Measurements from ENCODE around the gene NINJ2.

The NINJ2 gene

GRCh38 chr12:563787-564298 is 99.4 kb downstream of the NINJ2 start:
- no peak for DNase-seq

DNA sequence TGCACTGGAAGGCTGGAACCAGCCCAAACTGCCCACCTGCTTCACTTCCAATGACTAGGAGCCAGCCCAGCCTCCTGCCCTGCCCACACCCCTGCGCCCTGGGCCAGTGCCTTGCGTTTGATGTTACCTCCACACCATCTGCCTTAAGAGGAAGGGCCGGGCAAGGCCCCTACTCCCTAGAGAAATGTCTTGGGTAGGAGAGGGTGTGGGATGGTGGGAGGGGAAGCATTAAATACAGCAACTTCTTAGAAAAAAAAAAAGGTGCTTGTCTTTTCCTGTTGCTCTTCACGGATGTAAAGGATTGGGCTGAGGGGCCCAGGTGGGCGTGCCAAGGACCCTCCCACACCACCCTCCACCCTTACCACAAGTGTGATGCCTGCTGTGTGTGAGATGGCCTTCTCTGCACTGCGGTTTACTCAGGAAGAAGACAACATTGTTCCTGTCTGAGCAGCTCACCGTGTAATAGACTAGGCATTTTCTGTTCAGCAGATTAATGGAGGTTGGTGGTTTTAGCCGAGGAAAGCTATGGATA is 99.9 kb downstream of the NINJ2 start:
- DNase-seq: peak; percentile 26

DNA sequence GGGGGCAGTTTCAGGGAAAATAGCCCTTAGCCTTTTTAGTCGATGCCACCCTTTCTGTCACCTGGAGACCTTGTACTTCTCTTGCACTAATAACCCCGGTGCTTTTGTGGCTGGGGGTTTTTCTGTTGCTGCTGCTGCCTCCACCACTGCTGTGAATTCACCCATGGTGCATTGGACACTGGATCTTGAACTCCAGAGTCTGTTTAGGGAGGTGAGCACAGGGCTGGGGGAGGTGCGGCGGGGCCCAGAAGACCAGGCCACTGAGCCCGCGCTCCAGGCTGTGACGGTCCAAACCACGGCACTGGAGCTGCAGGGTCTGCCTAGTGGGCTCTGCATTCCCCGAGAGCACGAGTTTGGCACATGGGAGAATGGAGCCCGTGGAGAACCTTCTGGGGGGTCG is 100.6 kb downstream of the NINJ2 start:
- no peak for DNase-seq

DNA sequence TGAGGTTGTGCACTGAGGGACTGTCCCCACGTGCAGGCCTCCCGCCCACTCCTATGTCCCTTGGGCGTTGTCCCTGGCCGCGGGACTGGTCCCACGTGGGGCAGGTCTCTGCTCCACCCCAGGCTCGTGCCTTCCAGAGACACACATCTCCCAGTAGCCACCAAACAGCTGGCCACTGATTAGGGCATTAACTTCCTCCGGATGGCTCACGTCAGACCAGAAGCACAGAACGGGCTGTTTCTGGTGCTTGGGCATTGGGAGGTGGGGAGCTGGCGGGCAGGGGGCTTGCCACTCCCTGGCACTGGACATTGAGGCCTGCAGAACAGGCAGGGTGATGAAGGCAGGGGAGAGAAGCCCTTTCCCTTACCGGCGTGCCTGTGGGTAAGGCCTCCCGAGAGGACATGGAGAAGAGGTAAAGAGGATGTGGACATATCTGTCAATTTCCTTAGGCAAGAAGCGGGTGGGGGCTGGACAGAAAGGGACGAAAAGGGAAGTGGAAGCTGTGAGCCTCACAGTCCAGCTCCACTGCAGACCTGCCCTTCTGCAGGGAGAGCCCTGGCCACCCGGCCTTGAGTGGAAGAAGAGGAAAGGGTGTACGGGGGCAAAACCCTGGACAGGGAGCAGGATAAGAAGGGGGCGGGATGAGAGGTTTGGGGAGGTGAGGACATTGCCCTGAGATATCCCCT is 101.2 kb downstream of the NINJ2 start:
- DNase-seq: no peak

- DNase-seq: no peak
Observed at GRCh38 chr12:561391-561705, 101.9 kb downstream of the NINJ2 start.

- DNase-seq: no peak
Observed at GRCh38 chr12:560691-561390, 102.4 kb downstream of the NINJ2 start.

DNA sequence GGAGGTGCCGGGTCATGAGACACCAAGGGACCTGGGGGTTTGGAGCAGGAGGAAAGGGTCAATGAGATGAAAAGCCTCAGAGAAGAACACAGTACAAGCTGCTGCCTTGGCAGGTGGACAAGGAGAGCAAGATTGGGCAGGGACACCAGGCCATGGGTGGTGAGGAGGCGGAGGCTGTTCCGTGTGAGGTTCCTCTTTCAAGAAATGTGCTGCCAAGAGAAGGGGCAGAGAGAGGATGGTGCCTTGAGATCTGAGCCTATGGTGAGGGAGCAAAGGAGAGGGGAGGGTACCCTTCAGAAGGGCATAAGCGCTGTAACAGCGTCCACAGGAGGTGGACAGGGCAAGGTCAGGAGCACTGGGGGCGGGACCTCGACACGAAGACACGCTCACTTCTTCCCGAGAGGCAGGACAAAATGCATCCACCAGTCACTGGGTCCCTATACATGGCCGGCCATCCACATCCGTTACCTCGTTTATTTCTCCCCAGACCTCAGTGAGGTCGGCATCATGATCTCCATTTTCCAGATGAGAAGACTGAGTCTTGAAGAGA is 103.3 kb downstream of the NINJ2 start:
- no peak for DNase-seq

DNA sequence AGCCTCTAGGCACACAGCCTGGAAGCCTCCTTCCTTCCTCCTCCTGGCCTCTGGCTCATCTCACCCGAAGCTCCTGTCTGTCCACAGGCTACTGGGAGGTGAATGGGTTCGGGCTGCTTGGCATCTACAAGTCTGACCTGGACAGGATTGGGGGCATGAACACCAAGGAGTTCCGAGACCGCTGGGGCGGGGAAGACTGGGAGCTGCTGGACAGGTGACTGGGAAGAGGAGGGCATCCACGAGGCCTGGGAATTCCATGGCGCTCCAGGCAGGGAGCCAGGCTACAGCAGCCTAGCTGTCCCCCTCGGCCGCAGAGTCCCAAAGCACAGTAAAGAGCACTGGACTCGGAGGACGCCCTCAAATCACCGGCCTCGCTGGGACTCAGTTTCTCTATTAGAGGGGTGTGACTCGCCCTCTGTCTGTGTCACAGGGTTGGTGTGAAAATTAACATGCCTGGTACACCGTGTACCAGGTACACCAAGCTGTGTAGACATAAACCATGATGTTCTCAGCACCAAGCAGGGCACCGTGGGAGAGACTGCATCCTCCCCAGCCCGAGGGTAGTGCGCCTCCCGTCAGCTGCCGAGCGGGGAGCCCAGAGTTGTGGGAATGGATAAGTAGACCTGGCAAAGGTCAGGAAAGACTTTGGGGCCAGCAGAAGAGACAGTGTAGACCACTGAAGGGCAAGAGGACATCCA is 103.9 kb downstream of the NINJ2 start:
- DNase-seq: no peak

DNA sequence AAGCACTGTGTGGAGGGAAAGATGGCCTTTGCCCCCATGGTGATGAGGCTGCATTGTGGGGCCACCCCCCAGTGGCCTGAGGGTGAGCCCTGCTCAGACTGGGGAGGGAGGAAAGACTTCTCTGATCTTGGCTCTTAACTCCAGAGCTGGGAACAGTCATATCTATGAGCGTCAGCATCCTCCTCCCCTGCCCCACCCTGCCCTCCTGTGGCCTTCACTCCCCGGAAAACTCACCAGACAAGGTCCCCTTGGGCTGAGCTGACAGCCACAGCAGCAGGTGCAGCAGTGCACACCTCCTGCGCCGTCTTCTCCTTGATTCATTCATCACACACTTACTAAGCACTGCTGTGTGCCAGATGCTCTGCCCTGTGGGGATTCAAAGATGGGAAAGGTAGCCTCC is 104.7 kb downstream of the NINJ2 start:
- DNase-seq: no peak

DNA sequence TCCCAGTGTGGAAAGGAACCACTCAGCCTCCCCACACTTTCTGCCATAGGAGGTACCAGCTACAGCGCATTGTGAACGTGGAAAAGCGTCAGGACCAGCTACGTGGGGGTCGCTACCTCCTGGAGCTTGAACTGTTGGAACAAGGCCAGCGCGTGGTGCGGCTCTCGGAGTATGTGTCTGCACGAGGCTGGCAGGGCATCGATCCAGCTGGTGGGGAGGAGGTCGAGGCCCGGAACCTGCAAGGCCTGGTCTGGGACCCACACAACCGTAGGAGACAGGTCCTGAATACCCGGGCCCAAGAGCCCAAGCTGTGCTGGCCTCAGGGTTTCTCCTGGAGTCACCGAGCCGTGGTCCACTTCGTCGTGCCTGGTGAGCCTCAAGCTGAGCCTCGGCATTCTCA is 106.7 kb downstream of the NINJ2 start:
- no peak for DNase-seq

- DNase-seq: no peak
Observed at GRCh38 chr12:554001-554285, 109.3 kb downstream of the NINJ2 start.

GRCh38 chr12:553216-554000 is 109.8 kb downstream of the NINJ2 start:
- DNase-seq: no peak

GRCh38 chr12:552466-552865 is 110.8 kb downstream of the NINJ2 start:
- DNase-seq: no peak

DNA sequence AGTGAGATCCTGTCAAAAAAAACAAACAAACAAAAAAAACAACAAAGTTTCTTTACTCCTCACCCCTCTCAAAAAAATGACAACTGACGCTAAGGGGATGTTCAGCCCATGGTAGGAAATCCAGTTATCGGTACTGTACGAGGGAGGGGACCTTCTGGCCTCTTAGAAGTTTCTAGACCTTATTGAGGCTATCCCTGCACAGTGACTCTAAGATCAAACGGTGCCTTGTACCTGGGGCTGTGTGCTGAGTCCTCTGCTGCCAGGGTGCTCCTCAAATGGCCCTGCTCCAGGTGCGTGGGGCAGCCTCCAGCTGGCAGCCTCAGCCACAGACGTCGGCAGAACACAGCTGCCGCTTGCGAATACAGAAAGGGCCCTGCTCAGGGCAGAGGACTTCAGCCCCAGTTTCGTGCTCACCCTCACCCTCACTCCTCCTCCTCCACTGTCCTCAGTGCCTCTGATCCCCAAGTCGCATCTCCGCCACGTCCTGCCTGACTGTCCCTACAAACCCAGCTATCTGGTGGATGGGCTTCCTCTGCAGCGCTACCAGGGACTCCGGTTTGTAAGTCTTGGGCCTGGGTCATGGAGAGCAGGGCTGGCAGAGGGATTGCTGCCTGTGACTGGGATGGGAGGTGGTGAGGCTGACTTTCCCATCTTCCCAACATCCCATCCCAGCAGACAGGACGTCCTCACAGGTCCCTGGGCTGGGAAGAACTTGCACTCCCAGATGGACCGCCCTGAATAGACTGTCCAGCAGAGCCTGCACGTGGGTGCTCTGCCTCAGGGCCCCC is 112.6 kb downstream of the NINJ2 start:
- DNase-seq: no peak

DNA sequence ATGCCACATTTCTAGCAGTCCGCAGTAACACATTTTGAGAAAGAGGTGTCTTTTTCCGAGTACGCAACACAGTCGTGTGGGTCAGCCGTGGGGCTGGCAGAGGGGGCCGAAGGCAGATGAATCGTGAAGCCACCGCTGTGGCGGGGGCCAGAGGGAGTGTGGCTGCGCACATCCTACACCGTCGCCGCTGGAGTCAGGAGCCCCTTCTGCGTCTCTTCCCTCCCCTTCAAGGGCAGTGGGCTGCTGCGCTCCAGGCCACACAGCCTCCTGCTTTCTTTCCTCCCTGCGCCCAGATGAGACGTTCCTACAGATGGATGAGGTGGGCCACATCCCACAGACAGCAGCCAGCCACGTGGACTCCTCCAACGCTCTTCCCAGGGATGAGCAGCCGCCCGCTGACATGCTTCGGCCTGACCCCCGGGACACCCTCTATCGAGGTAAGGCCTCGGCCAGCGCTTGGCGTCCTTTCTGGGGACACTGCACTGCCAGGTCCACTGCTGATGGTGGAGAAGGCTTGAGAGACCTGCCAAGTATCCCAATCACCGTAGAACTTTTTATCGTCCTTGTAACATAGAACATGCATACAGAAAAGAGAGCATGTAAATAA is 113.7 kb downstream of the NINJ2 start:
- DNase-seq: no peak

DNA sequence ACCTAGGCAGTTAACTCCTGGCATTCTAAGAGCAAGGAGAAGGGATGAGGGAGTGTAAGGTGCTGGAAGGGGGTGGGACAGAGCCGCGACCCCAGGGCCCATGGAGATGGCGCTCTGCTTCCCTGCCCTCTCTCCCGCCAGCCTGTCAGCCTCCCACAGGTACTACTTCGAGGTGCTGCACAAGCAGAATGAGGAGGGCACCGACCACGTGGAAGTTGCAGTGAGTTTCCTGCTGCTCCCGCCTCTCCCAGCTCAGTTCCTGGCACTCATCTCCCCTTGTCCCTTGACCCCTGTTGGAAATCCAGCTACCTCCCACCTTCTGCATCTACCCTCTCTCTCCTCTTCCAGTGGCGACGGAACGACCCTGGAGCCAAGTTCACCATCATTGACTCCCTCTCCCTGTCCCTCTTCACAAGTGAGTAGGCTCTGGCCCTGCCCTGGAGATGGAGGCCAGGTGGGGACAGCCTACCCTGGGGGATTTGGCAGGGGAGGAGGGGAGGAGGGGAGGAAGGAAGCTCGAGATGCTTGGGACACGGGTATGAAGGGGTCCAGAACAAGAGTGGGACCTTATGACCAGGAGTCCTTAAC is 115.3 kb downstream of the NINJ2 start:
- DNase-seq: no peak

GRCh38 chr12:546920-547845 is 116.1 kb downstream of the NINJ2 start:
- peak; percentile 49 for DNase-seq

DNA sequence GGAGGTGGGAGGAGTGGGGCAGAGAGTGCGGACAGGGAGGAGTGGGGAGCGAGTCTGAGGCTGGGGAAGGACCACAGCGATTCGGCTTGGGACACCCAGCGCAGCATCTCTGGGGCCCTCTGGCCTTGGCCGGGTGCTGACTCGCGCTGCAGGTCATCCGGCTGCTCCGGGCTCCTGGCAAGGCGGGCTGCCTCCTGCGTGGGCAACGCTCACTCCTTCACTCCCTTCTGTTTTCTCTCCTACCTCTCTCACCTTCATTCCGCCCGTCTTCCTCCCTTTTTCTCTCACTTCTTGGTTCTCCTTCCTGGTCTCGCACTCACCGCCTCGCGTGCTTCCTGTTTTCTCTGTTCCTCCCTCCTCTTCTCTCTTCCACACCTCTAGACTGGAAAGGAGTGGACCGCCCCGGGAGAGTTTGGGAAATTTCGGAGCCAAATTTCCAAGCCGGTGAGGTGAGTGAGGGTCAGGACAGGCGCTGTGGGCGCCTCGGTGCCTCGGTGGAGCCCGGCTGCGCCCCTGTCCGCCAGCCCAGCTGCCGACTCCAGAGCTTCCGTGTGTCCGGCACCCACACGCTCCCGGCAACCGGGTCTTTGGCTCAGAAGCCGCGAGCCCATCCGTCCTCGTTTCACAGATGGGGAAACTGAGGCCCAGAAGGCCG is 116.9 kb downstream of the NINJ2 start:
- DNase-seq: no peak

GRCh38 chr12:545835-546234 is 117.4 kb downstream of the NINJ2 start:
- DNase-seq: no peak
